OCI-LY1 (cell line): ENCODE measurements around the gene TNFRSF12A.

Experiments
- CTCF ChIP-seq: fragments of 200-600 bp; sonication (generic), shearing (Covaris generic); IDR thresholded peaks from 2 replicates; pipeline ENCODE4 v1.5.1; 2017; ENCODE audit warnings: mild to moderate bottlenecking, antibody characterized with exemption, low read length, moderate library complexity, mixed read lengths
- EZH2 ChIP-seq: fragments of 200-600 bp; sonication (generic), shearing (Covaris generic); IDR thresholded peaks from 2 replicates; pipeline ENCODE4 v1.8.0; 2017; ENCODE audit warnings: borderline replicate concordance, mixed run types, mild to moderate bottlenecking, antibody characterized with exemption, low read length, moderate library complexity, mixed read lengths

GRCh38 chr16:2985462-2985861, 34.7 kb upstream of the TNFRSF12A start:
- TF ChIP-seq CTCF (no peak), EZH2 (no peak)
